Liver (tissue), 9 donors: ENCODE results near the gene EHD4. TPM values are rescaled to one million over a fixed set of nuclear protein-coding genes. Genes with fewer than 3 reads are reported as not detected.

ENCODE experiments used
- DNase-seq: peaks from one replicate; pipeline ENCODE4 v3.0.0-alpha.2; 2017; ENCODE audit warnings: low spot score
- H3K27ac ChIP-seq, 2 donors: one replicate each; pipeline ENCODE4 v1.7.0; 2013; ENCODE audit warnings: inconsistent platforms in 2 of 2, low read length in 2 of 2, control low read depth in 1 of 2, low read depth in 1 of 2, mild to moderate bottlenecking in 1 of 2
- H3K27me3 ChIP-seq, 4 donors: one replicate each; pipeline versions ENCODE4 v1.6.1 to v1.7.0; 2013; ENCODE audit warnings: low read length in 3 of 4, inconsistent platforms in 1 of 4, mild to moderate bottlenecking in 1 of 4, moderate library complexity in 1 of 4; ENCODE audit not compliant: control insufficient read depth in 4 of 4, insufficient read depth in 4 of 4
- H3K36me3 ChIP-seq, 4 donors: one replicate each; pipeline versions ENCODE4 v1.6.1 to v1.7.0; 2013; ENCODE audit warnings: low read length in 3 of 4, mild to moderate bottlenecking in 3 of 4, low read depth in 1 of 4, moderate library complexity in 1 of 4; ENCODE audit not compliant: control insufficient read depth in 4 of 4, insufficient read depth in 3 of 4
- H3K4me1 ChIP-seq, 4 donors: one replicate each; pipeline versions ENCODE4 v1.6.1 to v1.7.0; 2013; ENCODE audit warnings: low read length in 3 of 4, mild to moderate bottlenecking in 3 of 4, moderate library complexity in 1 of 4; ENCODE audit not compliant: control insufficient read depth in 4 of 4, insufficient read depth in 4 of 4
- H3K4me3 ChIP-seq, 3 donors: one replicate each; pipeline versions ENCODE4 v1.6.1 to v1.7.0; 2013; ENCODE audit warnings: low read length in 3 of 3, control low read depth in 1 of 3, low read depth in 1 of 3, mild to moderate bottlenecking in 1 of 3
- H3K9ac ChIP-seq, 2 donors: one replicate each; pipeline ENCODE4 v1.7.0; 2013; ENCODE audit warnings: low read length in 2 of 2, mild to moderate bottlenecking in 2 of 2, moderate library complexity in 2 of 2, control low read depth in 1 of 2, low read depth in 1 of 2
- H3K9me3 ChIP-seq, 4 donors: one replicate each; pipeline versions ENCODE4 v1.6.1 to v1.7.0; 2013; ENCODE audit warnings: low read length in 3 of 4; ENCODE audit not compliant: control insufficient read depth in 4 of 4
- ATF3 ChIP-seq: IDR thresholded peaks from 2 replicates; pipeline ENCODE4 v1.6.1; 2016; ENCODE audit warnings: antibody characterized with exemption
- EGR1 ChIP-seq, 2 donors: IDR thresholded peaks; 2 replicates each; pipeline ENCODE4 v1.6.1; 2016 to 2018; ENCODE audit warnings: antibody characterized with exemption in 2 of 2, low read depth in 2 of 2
- FOXA1 ChIP-seq: IDR thresholded peaks from 2 replicates; pipeline ENCODE4 v1.6.1; 2016; ENCODE audit warnings: antibody characterized with exemption
- GABPA ChIP-seq, 2 donors: IDR thresholded peaks in 1 of 2; conservative IDR thresholded peaks in 1 of 2; 2 replicates each; pipeline ENCODE4 v1.6.1; 2016; ENCODE audit warnings: antibody characterized with exemption in 2 of 2, mild to moderate bottlenecking in 1 of 2, moderate library complexity in 1 of 2
- NR2F2 ChIP-seq: IDR thresholded peaks from 2 replicates; pipeline ENCODE4 v1.6.1; 2016; ENCODE audit warnings: antibody characterized with exemption
- RAD21 ChIP-seq, 2 donors: IDR thresholded peaks; 2 replicates each; pipeline ENCODE4 v1.6.1; 2016; ENCODE audit warnings: antibody characterized with exemption in 2 of 2, mild to moderate bottlenecking in 2 of 2
- RXRA ChIP-seq, 2 donors: IDR thresholded peaks; 2 replicates each; pipeline ENCODE4 v1.6.1; 2017 to 2018; ENCODE audit warnings: antibody characterized with exemption in 2 of 2, mild to moderate bottlenecking in 1 of 2
- SP1 ChIP-seq: IDR thresholded peaks from 2 replicates; pipeline ENCODE4 v1.6.1; 2018; ENCODE audit warnings: antibody characterized with exemption, mild to moderate bottlenecking
- TAF1 ChIP-seq: conservative IDR thresholded peaks from 2 replicates; pipeline ENCODE4 v1.6.1; 2016; ENCODE audit warnings: antibody characterized with exemption, mild to moderate bottlenecking
- YY1 ChIP-seq: IDR thresholded peaks from 2 replicates; pipeline ENCODE4 v1.6.1; 2016; ENCODE audit warnings: antibody characterized with exemption, mild to moderate bottlenecking
- ZBTB33 ChIP-seq: IDR thresholded peaks from 2 replicates; pipeline ENCODE4 v1.6.1; 2016; ENCODE audit warnings: antibody characterized with exemption
- WGBS: extraction: QIAGEN DNeasy Blood & Tissue Kit; methylation state at CpG from one replicate; pipeline ENCODE4 v1.1.7; 2013; 5-methylcytosine and 5-hydroxymethylcytosine counted together
- polyA plus RNA-seq, 2 donors: library from polyadenylated mRNA; stranded (reverse) in 1 of 2; unstranded in 1 of 2; fragments of 200-250 nt in 1 of 2; fragments of >200 nt in 1 of 2; fragmentation: Nextera tagmentation in 1 of 2; extraction: Ambion mirVana in 1 of 2; gene quantifications; one replicate each; pipeline versions ENCODE4 v1.2.1 to v1.2.3, GENCODE V29; 2013 to 2015
- total RNA-seq, 2 donors: library from RNA; depleted of rRNA; stranded (reverse); fragments of >200 nt; gene quantifications; one replicate each; pipeline ENCODE4 v1.2.3, GENCODE V29; 2014
- TF ChIP-seq, protein P1 (sequence below): IDR thresholded peaks from 2 replicates; pipeline ENCODE4 v1.6.1; 2016; ENCODE audit warnings: antibody characterized with exemption, mild to moderate bottlenecking
- donor health status: healthy.
- donor health status: healthy.
- donor health status: healthy.
- donor health status: healthy.
- donor health status: healthy.

The EHD4 gene
- total and polyA plus RNA-seq, 4 donors: 3.3 to 10.0 (median 6.2) TPM

- TF ChIP-seq, protein P1, sequence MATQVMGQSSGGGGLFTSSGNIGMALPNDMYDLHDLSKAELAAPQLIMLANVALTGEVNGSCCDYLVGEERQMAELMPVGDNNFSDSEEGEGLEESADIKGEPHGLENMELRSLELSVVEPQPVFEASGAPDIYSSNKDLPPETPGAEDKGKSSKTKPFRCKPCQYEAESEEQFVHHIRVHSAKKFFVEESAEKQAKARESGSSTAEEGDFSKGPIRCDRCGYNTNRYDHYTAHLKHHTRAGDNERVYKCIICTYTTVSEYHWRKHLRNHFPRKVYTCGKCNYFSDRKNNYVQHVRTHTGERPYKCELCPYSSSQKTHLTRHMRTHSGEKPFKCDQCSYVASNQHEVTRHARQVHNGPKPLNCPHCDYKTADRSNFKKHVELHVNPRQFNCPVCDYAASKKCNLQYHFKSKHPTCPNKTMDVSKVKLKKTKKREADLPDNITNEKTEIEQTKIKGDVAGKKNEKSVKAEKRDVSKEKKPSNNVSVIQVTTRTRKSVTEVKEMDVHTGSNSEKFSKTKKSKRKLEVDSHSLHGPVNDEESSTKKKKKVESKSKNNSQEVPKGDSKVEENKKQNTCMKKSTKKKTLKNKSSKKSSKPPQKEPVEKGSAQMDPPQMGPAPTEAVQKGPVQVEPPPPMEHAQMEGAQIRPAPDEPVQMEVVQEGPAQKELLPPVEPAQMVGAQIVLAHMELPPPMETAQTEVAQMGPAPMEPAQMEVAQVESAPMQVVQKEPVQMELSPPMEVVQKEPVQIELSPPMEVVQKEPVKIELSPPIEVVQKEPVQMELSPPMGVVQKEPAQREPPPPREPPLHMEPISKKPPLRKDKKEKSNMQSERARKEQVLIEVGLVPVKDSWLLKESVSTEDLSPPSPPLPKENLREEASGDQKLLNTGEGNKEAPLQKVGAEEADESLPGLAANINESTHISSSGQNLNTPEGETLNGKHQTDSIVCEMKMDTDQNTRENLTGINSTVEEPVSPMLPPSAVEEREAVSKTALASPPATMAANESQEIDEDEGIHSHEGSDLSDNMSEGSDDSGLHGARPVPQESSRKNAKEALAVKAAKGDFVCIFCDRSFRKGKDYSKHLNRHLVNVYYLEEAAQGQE: no peak
These were observed 24.7 kb upstream of the EHD4 start (continued) for GRCh38 chr15:41996921-41997592.

GRCh38 chr15:41996376-41996775 lies 24.0 kb upstream of the EHD4 start:
- Histone ChIP-seq H3K27ac (no peak overlapping the region), H3K9me3 (no peaks in the 10 kb centered on the region), H3K4me1 (no peaks in the 10 kb centered on the region), H3K27me3 (no peaks in the 10 kb centered on the region), H3K4me3 (no peak overlapping the region), H3K36me3 (no peaks in the 10 kb centered on the region), H3K9ac (no peak overlapping the region)
- 95% methylated on average over 10 of the region's 10 CpGs for WGBS
- no peak for TF ChIP-seq NR2F2
- no peak for TF ChIP-seq RAD21 (IDR thresholded peaks at IDR 0.05)
- no peak for TF ChIP-seq SP1
- no peak for TF ChIP-seq TAF1
- TF ChIP-seq ZBTB33: no peak
- no peak for TF ChIP-seq RXRA (IDR thresholded peaks at IDR 0.05)
- TF ChIP-seq ATF3: no peak
- no peak for TF ChIP-seq EGR1 (IDR thresholded peaks at IDR 0.05; ENCODE audit: low read depth in 2 of 2)
- DNase-seq: no peak

DNA sequence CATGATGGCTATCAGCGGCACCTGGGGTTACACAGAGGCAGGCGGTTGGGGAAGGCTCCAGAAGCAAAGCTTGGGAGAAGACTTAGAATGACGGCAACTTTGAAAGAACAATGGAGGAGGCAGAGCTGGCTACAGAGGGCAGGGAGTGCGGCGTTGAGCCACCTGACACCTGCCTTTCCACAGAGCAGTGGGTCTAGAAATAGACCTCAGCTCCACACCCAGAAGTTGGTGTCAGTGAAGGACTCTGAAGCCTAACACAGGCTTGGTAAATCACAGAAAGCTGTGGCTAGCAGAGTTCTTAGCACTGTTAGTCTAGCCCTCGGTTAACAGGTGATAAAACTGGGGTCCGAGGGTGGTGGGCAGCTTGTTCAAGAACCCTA lies 23.1 kb upstream of the EHD4 start:
- H3K27ac ChIP-seq: no peak overlapping the region
- DNase-seq: no peak
- no peak overlapping the region for H3K9ac ChIP-seq
- TF ChIP-seq GABPA (IDR thresholded peaks at IDR 0.05 in 1 of 2, conservative IDR thresholded peaks at IDR 0.05 in 1 of 2): no peak
- TF ChIP-seq TAF1: no peak
- TF ChIP-seq FOXA1: no peak
- no peak for TF ChIP-seq RAD21 (IDR thresholded peaks at IDR 0.05)
- TF ChIP-seq YY1: no peak
- no peak for TF ChIP-seq ZBTB33
- H3K36me3 ChIP-seq: no peaks in the 10 kb centered on the region
- 97% methylated on average over 7 of the region's 7 CpGs for WGBS
- no peaks in the 10 kb centered on the region for H3K4me1 ChIP-seq
- H3K9me3 ChIP-seq: no peaks in the 10 kb centered on the region
- H3K27me3 ChIP-seq: no peaks in the 10 kb centered on the region
- no peak overlapping the region for H3K4me3 ChIP-seq
